Measurements from ENCODE around the gene RAB3C.

Gene RAB3C

DNA sequence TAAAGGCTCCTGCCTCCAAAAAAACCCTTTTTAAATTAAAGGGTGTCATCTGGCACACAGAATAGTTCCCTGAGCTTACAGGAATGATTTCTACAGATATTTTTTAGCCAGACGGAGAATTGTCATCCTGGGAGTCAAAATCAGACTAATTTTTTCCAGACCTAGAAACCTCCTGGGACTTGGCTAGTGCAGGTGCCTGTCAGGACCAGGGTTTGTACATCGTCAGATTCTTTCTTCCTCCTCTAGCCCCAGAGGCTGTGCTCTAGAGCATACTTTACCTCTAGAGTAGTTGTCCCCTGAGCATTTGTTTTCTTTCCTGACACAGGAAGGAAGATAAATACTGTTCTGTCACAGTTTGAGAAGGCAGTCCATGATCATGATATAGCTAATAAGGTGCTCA, 52.5 kb downstream of the RAB3C start:
- H4K20me1 ChIP-seq (ENCODE audit: insufficient read depth): no peaks in the 10 kb centered on the region
- H3K4me3 ChIP-seq (IDR thresholded peaks at IDR 0.05; ENCODE audit: insufficient read depth, low read depth, low read length): no peak overlapping the region
- no peaks in the 10 kb centered on the region for H3K27me3 ChIP-seq (ENCODE audit: insufficient read depth, low read depth)
- H3K9ac ChIP-seq: no peak overlapping the region
- H3K4me2 ChIP-seq: no peak overlapping the region
- no peaks in the 10 kb centered on the region for H3K36me3 ChIP-seq (ENCODE audit: insufficient read depth)
- TF ChIP-seq, protein P1, sequence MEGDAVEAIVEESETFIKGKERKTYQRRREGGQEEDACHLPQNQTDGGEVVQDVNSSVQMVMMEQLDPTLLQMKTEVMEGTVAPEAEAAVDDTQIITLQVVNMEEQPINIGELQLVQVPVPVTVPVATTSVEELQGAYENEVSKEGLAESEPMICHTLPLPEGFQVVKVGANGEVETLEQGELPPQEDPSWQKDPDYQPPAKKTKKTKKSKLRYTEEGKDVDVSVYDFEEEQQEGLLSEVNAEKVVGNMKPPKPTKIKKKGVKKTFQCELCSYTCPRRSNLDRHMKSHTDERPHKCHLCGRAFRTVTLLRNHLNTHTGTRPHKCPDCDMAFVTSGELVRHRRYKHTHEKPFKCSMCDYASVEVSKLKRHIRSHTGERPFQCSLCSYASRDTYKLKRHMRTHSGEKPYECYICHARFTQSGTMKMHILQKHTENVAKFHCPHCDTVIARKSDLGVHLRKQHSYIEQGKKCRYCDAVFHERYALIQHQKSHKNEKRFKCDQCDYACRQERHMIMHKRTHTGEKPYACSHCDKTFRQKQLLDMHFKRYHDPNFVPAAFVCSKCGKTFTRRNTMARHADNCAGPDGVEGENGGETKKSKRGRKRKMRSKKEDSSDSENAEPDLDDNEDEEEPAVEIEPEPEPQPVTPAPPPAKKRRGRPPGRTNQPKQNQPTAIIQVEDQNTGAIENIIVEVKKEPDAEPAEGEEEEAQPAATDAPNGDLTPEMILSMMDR (conservative IDR thresholded peaks at IDR 0.05; ENCODE audit: low read depth, low read length): no peak
- no peaks in the 10 kb centered on the region for H3K79me2 ChIP-seq (ENCODE audit: insufficient read depth, low read depth)
- no peak overlapping the region for H2AFZ ChIP-seq (ENCODE audit: low read depth)
- no peak overlapping the region for H3K27ac ChIP-seq
- peaks cover 9% of the 10 kb centered on the region for H3K4me1 ChIP-seq (ENCODE audit: low read depth, poor library complexity, severe bottlenecking)

DNA sequence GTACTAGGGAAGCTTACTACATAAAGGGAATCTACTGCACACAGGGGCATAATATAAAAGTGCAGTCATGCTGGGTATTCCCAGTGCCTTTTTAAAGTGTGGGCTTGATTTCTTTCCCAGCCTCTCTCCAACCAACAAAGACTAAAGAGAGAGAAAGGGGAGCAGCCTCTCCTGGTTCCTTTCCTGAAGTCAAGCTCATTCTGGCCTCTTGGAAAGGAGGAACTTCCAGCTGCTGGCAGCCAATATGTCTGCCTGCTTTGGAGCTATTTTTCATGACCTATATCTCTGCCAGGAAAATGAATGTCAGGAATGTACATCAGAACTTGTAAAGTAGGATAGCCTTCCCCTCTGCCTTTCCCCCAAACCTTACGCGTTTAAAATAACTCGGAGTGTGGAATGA, 57.1 kb downstream of the RAB3C start:
- Histone ChIP-seq H3K4me2 (no peak overlapping the region), H4K20me1 (ENCODE audit: insufficient read depth) (no peaks in the 10 kb centered on the region), H3K9ac (no peak overlapping the region), H3K27me3 (ENCODE audit: insufficient read depth, low read depth) (no peaks in the 10 kb centered on the region), H3K27ac (no peak overlapping the region), H3K4me3 (IDR thresholded peaks at IDR 0.05; ENCODE audit: insufficient read depth, low read depth, low read length) (no peak overlapping the region), H3K79me2 (ENCODE audit: insufficient read depth, low read depth) (no peaks in the 10 kb centered on the region), H2AFZ (ENCODE audit: low read depth) (no peak overlapping the region), H3K4me1 (ENCODE audit: low read depth, poor library complexity, severe bottlenecking) (no peaks in the 10 kb centered on the region), H3K36me3 (ENCODE audit: insufficient read depth) (no peaks in the 10 kb centered on the region)
- TF ChIP-seq, protein P1 (conservative IDR thresholded peaks at IDR 0.05; ENCODE audit: low read depth, low read length): no peak

DNA sequence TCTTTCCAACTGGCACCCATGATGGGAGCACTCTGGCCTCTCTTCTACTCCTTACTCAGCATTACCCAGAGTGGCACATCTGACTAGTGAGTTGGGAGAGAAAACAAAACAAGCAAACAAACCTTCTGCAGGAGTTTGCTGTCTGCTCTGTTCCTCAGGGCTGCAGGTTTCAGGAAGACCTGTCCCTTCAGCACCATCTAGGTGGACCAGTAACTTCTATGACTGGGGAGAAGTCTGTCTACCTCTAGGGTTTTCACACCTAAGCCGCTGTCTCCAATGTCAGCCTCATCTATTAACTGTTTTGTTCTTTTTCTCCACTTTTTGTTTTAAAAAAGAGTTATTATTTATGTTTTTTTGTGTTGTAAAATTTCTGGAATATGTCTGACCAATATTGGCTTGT, 58.7 kb downstream of the RAB3C start:
- Histone ChIP-seq H3K36me3 (ENCODE audit: insufficient read depth) (no peaks in the 10 kb centered on the region), H3K27ac (no peak overlapping the region), H3K4me2 (no peak overlapping the region), H3K9ac (no peak overlapping the region), H2AFZ (ENCODE audit: low read depth) (no peak overlapping the region), H3K4me1 (ENCODE audit: low read depth, poor library complexity, severe bottlenecking) (no peaks in the 10 kb centered on the region), H4K20me1 (ENCODE audit: insufficient read depth) (no peaks in the 10 kb centered on the region), H3K79me2 (ENCODE audit: insufficient read depth, low read depth) (no peaks in the 10 kb centered on the region), H3K27me3 (ENCODE audit: insufficient read depth, low read depth) (no peaks in the 10 kb centered on the region), H3K4me3 (IDR thresholded peaks at IDR 0.05; ENCODE audit: insufficient read depth, low read depth, low read length) (no peak overlapping the region)
- TF ChIP-seq, protein P1 (conservative IDR thresholded peaks at IDR 0.05; ENCODE audit: low read depth, low read length): no peak

DNA sequence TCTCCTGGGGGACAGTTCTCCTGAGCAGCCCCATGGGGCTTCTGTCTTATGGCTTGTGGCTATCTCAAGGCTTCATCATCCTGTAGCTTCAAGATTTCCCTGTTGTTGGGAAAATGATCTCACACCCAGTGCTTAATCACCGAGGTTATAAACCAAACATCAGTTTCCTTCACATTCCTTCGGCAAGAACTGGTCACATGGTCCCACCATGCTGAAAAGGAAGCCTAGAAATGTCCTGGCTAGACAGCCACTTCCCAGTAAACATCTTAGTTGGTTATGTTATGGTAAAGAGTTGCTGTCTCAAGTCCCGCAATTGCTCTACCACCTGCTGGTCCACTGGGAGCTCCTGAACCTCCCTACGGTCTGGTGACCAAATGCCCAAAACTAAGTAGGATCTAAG, 66.0 kb downstream of the RAB3C start:
- no peak overlapping the region for H3K27ac ChIP-seq
- TF ChIP-seq, protein P1 (conservative IDR thresholded peaks at IDR 0.05; ENCODE audit: low read depth, low read length): no peak
- no peaks in the 10 kb centered on the region for H4K20me1 ChIP-seq (ENCODE audit: insufficient read depth)
- H3K4me1 ChIP-seq (ENCODE audit: low read depth, poor library complexity, severe bottlenecking): no peaks in the 10 kb centered on the region
- H3K9ac ChIP-seq: no peak overlapping the region
- no peak overlapping the region for H3K4me3 ChIP-seq (IDR thresholded peaks at IDR 0.05; ENCODE audit: insufficient read depth, low read depth, low read length)
- no peak overlapping the region for H3K4me2 ChIP-seq
- no peaks in the 10 kb centered on the region for H3K27me3 ChIP-seq (ENCODE audit: insufficient read depth, low read depth)
- H2AFZ ChIP-seq (ENCODE audit: low read depth): no peak overlapping the region
- H3K36me3 ChIP-seq (ENCODE audit: insufficient read depth): no peaks in the 10 kb centered on the region
- H3K79me2 ChIP-seq (ENCODE audit: insufficient read depth, low read depth): no peaks in the 10 kb centered on the region

DNA sequence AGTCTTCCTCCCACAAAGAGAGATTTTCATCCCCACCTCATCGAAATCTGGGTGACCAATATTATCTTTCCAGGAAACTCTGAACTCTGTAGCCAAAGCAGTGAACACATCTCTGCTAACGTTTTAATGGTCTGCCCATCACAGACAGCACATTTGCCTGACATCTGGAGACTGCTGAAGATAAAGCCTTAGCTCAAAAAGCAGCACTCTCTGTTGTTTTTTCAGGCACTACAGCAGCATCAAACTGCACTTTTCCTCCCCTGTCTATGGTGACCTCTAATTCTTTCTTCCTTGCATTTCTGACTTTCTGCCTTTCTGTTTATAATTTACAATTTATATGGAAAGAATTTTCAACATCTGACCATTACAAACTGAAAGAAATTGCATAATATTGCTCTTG, 66.8 kb downstream of the RAB3C start:
- Histone ChIP-seq H3K27me3 (ENCODE audit: insufficient read depth, low read depth) (no peaks in the 10 kb centered on the region), H3K4me1 (ENCODE audit: low read depth, poor library complexity, severe bottlenecking) (no peaks in the 10 kb centered on the region), H3K36me3 (ENCODE audit: insufficient read depth) (no peaks in the 10 kb centered on the region), H3K4me3 (IDR thresholded peaks at IDR 0.05; ENCODE audit: insufficient read depth, low read depth, low read length) (no peak overlapping the region), H3K27ac (no peak overlapping the region), H4K20me1 (ENCODE audit: insufficient read depth) (no peaks in the 10 kb centered on the region), H3K9ac (no peak overlapping the region), H3K79me2 (ENCODE audit: insufficient read depth, low read depth) (no peaks in the 10 kb centered on the region), H3K4me2 (no peak overlapping the region), H2AFZ (ENCODE audit: low read depth) (no peak overlapping the region)
- TF ChIP-seq, protein P1 (conservative IDR thresholded peaks at IDR 0.05; ENCODE audit: low read depth, low read length): no peak
